Osteoblast (primary cell): Measurements from ENCODE around the gene GRID1. TPM values are rescaled to one million over a fixed set of nuclear protein-coding genes. Genes with fewer than 3 reads are reported as not detected.

ENCODE experiments used
- DNase-seq: peaks from one replicate; pipeline ENCODE4 v3.0.0; 2011; ENCODE audit warnings: low spot score, mixed read lengths; ENCODE audit not compliant: insufficient read length; ENCODE audit errors: missing footprints
- H2AFZ ChIP-seq: 2 replicates; pipeline ENCODE4 v1.6.0; 2011; ENCODE audit warnings: mild to moderate bottlenecking, low read length
- H3K27ac ChIP-seq: 2 replicates; pipeline ENCODE4 v1.5.1; 2011; ENCODE audit warnings: mild to moderate bottlenecking, low read depth, low read length, moderate library complexity
- H3K27me3 ChIP-seq: 2 replicates; pipeline ENCODE4 v1.6.0; 2012; ENCODE audit warnings: mild to moderate bottlenecking, control low read depth, inconsistent platforms, low read length, moderate library complexity; ENCODE audit not compliant: insufficient read depth
- H3K36me3 ChIP-seq: 2 replicates; pipeline ENCODE4 v1.5.1; 2011; ENCODE audit warnings: mild to moderate bottlenecking, low read length, control low read depth, moderate library complexity; ENCODE audit not compliant: insufficient read depth
- H3K4me1 ChIP-seq: 2 replicates; pipeline ENCODE4 v1.5.1; 2011; ENCODE audit warnings: mild to moderate bottlenecking, low read length, control low read depth, moderate library complexity; ENCODE audit not compliant: insufficient read depth
- H3K4me2 ChIP-seq: 2 replicates; pipeline ENCODE4 v1.6.0; 2011; ENCODE audit warnings: mild to moderate bottlenecking, low read length; ENCODE audit not compliant: insufficient read depth
- H3K4me3 ChIP-seq: fragments of 200-600 bp; sonication (generic); 3 replicates; pipeline ENCODE4 v1.5.1; 2012; ENCODE audit warnings: mild to moderate bottlenecking, low read length, inconsistent platforms; ENCODE audit not compliant: insufficient read depth
- H3K79me2 ChIP-seq: 2 replicates; pipeline ENCODE4 v1.6.0; 2012; ENCODE audit warnings: mild to moderate bottlenecking, low read length, control low read depth, inconsistent platforms; ENCODE audit not compliant: insufficient read depth
- H3K9me3 ChIP-seq: 2 replicates; pipeline ENCODE4 v1.5.1; 2011; ENCODE audit warnings: low read depth, low read length, control low read depth
- H4K20me1 ChIP-seq: 2 replicates; pipeline ENCODE4 v1.6.0; 2012; ENCODE audit warnings: mild to moderate bottlenecking, low read length, control low read depth; ENCODE audit not compliant: insufficient read depth
- total RNA-seq: library from RNA; depleted of rRNA; stranded (reverse); fragments of >200 nt; gene quantifications from 2 replicates; pipeline ENCODE4 v1.2.3, GENCODE V29; 2012
- TF ChIP-seq, protein P1 (sequence below): IDR thresholded peaks from 2 replicates; pipeline ENCODE4 v1.5.1; 2011; ENCODE audit warnings: mild to moderate bottlenecking, low read depth, low read length, moderate library complexity; ENCODE audit errors: extremely low read depth

The GRID1 gene
- total RNA-seq, 1 donor, result not detected

DNA sequence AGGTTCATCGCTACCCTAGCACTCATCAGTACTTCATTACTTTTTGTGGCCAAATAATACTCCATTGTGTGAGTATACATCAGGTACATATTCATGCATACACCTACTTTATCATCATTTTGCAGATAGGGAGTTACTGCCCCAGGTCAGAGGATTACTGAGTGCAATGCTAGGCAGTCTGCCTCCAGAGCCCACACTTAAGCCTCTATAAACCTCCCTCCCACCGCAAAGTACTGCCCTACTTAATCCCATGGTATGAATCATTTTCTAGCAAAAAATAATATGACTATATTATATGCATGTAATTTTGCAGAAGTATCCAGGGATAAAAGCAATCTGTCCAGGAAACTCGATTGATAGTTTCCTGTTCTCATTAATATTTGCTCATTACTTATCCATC lies 194.3 kb downstream of the GRID1 start:
- TF ChIP-seq, protein P1, sequence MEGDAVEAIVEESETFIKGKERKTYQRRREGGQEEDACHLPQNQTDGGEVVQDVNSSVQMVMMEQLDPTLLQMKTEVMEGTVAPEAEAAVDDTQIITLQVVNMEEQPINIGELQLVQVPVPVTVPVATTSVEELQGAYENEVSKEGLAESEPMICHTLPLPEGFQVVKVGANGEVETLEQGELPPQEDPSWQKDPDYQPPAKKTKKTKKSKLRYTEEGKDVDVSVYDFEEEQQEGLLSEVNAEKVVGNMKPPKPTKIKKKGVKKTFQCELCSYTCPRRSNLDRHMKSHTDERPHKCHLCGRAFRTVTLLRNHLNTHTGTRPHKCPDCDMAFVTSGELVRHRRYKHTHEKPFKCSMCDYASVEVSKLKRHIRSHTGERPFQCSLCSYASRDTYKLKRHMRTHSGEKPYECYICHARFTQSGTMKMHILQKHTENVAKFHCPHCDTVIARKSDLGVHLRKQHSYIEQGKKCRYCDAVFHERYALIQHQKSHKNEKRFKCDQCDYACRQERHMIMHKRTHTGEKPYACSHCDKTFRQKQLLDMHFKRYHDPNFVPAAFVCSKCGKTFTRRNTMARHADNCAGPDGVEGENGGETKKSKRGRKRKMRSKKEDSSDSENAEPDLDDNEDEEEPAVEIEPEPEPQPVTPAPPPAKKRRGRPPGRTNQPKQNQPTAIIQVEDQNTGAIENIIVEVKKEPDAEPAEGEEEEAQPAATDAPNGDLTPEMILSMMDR, result no peak
- H3K9me3 ChIP-seq, result no peaks in the 10 kb centered on the region
- no peak overlapping the region for H3K4me3 ChIP-seq
- H3K36me3 ChIP-seq, result no peaks in the 10 kb centered on the region
- no peaks in the 10 kb centered on the region for H3K79me2 ChIP-seq
- no peak overlapping the region for H2AFZ ChIP-seq
- no peak overlapping the region for H3K27ac ChIP-seq
- no peaks in the 10 kb centered on the region for H4K20me1 ChIP-seq
- H3K27me3 ChIP-seq, result no peaks in the 10 kb centered on the region
- DNase-seq, result no peak
- no peaks in the 10 kb centered on the region for H3K4me1 ChIP-seq
- no peak overlapping the region for H3K4me2 ChIP-seq

DNA sequence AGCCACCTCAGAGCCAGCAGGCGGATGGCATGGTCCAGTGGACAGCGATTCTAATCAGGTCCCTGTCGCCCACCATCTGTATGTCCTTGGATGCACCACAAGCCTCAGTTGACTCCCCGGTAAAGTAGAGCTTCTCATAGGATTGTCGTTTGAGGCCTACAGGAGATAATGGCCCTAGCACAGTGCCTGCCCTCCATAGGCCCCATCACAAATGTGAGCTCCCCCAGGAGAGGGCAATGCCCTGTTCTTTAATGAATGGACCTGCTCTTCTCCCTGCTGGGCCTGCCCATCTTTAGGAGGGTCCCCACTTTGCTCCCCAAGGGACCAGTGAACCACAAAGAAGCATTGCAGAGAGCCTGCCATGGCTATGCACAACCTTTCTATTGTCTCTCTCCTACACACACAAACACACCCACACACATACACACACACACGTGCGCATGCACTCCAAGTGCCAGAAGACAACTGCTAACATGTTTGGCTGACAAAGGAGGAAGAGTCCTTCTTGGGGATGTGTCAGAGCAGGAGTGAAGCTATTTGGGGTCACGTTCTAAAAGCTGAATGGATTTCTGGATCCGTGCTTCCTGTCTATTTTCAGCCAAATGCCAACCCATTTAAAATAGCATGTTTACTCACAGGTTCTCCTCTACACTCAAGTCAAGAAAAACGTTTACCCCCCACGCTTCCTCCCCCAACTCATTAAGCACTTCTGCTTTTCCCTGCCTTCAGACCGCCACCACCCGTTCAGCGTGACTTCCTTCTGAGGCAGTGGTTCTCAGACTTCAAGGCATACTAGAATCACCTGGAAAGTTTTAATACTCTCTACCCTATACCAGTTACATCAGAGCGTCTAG lies 196.1 kb downstream of the GRID1 start:
- H3K36me3 ChIP-seq, result no peaks in the 10 kb centered on the region
- no peaks in the 10 kb centered on the region for H3K27me3 ChIP-seq
- no peak for DNase-seq
- H3K27ac ChIP-seq, result no peak overlapping the region
- no peaks in the 10 kb centered on the region for H3K4me1 ChIP-seq
- no peak overlapping the region for H2AFZ ChIP-seq
- no peak overlapping the region for H3K4me2 ChIP-seq
- no peak overlapping the region for H3K4me3 ChIP-seq
- TF ChIP-seq, protein P1, result no peak
- H3K79me2 ChIP-seq, result no peaks in the 10 kb centered on the region
- H3K9me3 ChIP-seq, result no peaks in the 10 kb centered on the region
- no peaks in the 10 kb centered on the region for H4K20me1 ChIP-seq

DNA sequence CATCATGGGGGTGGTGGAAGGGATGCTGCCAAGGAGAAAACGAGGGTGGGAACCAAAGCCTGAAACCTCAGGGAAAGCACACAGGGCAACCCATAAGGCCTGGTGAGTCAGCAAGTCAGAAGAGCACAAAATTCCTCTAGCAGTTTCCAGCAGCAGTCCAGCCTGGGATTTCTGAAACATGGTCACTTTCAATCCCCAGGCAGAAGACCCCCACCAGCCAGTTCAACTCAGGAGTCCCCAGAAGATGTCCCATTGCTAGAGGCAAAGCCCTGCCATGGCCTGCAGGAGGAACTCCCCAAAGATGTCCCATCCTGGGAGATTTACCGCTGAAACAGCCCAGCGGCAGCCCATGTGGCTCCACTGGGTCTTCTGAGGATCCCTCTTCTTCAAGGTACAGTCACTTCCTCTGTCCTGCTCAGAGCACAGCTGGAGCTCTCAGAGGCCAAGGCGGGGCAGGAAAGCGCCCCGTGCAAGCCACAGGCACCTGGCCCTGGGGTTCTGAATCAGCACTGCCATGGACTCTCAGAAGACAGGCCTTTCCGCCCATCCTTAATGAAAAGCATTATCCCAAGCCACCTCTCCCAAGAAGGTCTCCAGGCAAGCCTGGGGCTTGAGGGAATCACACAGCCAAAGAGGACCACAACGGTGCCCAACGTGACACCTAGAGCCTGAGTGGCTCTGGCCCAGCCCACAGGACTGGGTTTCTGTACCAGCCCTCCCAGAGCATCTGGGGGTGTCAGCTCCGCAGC lies 196.9 kb downstream of the GRID1 start:
- Histone ChIP-seq H4K20me1 (no peaks in the 10 kb centered on the region), H3K4me2 (no peak overlapping the region), H2AFZ (no peak overlapping the region), H3K9me3 (no peaks in the 10 kb centered on the region), H3K27me3 (no peaks in the 10 kb centered on the region), H3K4me3 (no peak overlapping the region), H3K36me3 (no peaks in the 10 kb centered on the region), H3K79me2 (no peaks in the 10 kb centered on the region), H3K27ac (no peak overlapping the region), H3K4me1 (no peaks in the 10 kb centered on the region)
- TF ChIP-seq, protein P1, result no peak
- DNase-seq, result no peak

DNA sequence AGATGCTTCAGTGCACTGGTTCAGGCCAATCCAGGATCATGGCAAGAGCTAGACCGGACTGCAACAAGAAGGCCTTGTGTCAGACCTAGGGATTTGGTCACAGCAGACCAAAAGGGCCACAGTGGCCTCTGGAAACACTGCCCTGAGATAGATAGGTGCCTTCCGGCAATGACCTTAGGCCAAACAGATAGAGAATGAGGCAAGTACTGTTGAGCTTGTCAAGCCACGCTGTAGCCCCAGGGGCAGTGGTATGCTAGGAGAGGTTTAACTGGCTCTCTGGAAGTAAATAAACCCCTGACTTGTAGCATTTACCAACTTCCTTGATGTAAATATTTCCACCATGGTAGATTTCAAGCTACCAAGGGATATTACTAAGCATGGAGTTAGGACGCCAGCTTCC lies 197.5 kb downstream of the GRID1 start:
- TF ChIP-seq, protein P1, result no peak
- Histone ChIP-seq H3K9me3 (no peaks in the 10 kb centered on the region), H3K79me2 (no peaks in the 10 kb centered on the region), H3K36me3 (no peaks in the 10 kb centered on the region), H3K27me3 (no peaks in the 10 kb centered on the region), H2AFZ (no peak overlapping the region), H3K27ac (no peak overlapping the region), H3K4me3 (no peak overlapping the region), H4K20me1 (no peaks in the 10 kb centered on the region), H3K4me2 (no peak overlapping the region), H3K4me1 (no peaks in the 10 kb centered on the region)
- DNase-seq, result no peak
